SH-SY5Y (cell line): Measurements from ENCODE around the gene KAT2B.

Experiments
- GATA2 ChIP-seq: IDR thresholded peaks from 2 replicates; pipeline ENCODE4 v1.6.1; 2011; ENCODE audit warnings: mild to moderate bottlenecking, low read depth, low read length
- GATA3 ChIP-seq: IDR thresholded peaks from 2 replicates; pipeline ENCODE4 v1.6.1; 2011; ENCODE audit warnings: low read depth, mild to moderate bottlenecking, low read length, moderate library complexity

GRCh38 chr3:20154928-20155327 lies 114.7 kb downstream of the KAT2B start:
- TF ChIP-seq GATA2 (no peak), GATA3 (no peak)
